Fibroblast of pulmonary artery (primary cell): Measurements from ENCODE around the gene KIF25.

ENCODE experiments used
- DNase-seq: peaks from one replicate; pipeline ENCODE4 v3.0.0-alpha.2; 2010; ENCODE audit warnings: low read depth
- H3K4me3 ChIP-seq: replicated peaks from 2 replicates; pipeline ENCODE4 v1.5.1; 2011; ENCODE audit warnings: low read depth, mild to moderate bottlenecking, control low read depth, low read length, moderate library complexity
- TF ChIP-seq, protein P1 (sequence below): IDR thresholded peaks from 2 replicates; pipeline ENCODE4 v1.5.1; 2011; ENCODE audit warnings: mild to moderate bottlenecking, control low read depth, low read length, inconsistent platforms; ENCODE audit errors: missing control alignments

KIF25 gene

DNA sequence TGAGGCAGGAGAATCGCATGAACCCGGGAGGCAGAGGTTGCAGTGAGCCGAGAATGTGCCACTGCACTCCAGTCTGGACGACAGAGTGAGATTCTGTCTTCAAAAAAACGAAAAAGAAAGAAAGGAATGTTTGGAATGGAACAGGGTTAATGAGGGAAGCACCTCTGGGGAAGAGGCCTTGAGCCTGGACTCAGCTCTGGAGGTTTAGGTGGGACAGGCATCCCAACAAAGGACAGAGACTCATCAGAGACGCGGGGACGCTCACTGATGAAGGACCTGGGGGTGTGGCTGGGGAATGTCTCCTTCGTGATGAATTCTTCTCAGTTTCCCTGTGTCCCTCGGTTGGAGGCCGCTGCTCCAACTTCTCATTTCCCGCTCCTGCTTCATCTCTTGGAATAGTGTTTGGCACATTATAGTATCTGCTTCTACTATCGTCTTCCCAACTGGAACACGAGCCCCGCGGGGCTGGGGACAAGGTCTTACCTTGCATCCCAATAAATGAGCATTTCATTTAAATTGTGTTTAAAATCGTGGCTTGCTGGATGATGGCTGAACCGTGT, 27.6 kb downstream of the KIF25 start:
- TF ChIP-seq, protein P1, sequence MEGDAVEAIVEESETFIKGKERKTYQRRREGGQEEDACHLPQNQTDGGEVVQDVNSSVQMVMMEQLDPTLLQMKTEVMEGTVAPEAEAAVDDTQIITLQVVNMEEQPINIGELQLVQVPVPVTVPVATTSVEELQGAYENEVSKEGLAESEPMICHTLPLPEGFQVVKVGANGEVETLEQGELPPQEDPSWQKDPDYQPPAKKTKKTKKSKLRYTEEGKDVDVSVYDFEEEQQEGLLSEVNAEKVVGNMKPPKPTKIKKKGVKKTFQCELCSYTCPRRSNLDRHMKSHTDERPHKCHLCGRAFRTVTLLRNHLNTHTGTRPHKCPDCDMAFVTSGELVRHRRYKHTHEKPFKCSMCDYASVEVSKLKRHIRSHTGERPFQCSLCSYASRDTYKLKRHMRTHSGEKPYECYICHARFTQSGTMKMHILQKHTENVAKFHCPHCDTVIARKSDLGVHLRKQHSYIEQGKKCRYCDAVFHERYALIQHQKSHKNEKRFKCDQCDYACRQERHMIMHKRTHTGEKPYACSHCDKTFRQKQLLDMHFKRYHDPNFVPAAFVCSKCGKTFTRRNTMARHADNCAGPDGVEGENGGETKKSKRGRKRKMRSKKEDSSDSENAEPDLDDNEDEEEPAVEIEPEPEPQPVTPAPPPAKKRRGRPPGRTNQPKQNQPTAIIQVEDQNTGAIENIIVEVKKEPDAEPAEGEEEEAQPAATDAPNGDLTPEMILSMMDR, result no peak
- no peak overlapping the region for H3K4me3 ChIP-seq
- DNase-seq, result no peak

GRCh38 chr6:168025831-168026710, 28.6 kb downstream of the KIF25 start:
- no peak for DNase-seq
- no peak overlapping the region for H3K4me3 ChIP-seq
- TF ChIP-seq, protein P1, result no peak

- H3K4me3 ChIP-seq, result no peak overlapping the region
Measured at GRCh38 chr6:168026925-168027324, 29.5 kb downstream of the KIF25 start.

GRCh38 chr6:168027521-168027920, 30.1 kb downstream of the KIF25 start:
- H3K4me3 ChIP-seq, result no peak overlapping the region
- TF ChIP-seq, protein P1, result no peak
- no peak for DNase-seq

More at GRCh38 chr6:168026925-168027324, 29.5 kb downstream of the KIF25 start:
- no peak for DNase-seq
- TF ChIP-seq, protein P1, result no peak

DNA sequence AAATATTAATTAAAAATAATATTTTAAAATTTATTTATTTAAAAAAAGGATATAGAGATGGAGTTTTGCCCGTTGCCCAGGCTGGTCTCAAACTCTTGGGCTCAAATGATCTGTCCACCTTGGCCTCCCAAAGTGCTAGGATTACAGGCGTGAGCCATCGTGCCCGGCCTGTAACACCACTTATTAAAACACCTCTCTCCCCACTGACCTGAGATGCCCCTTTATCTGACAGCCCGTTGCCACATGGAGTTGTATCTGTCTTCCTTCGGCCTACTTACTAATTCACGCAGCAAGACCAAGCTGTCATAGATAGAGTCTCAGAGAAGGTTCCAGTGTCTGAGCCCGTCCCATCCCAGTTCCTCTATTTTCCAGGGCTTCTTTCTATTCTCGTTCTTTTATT, 30.7 kb downstream of the KIF25 start:
- H3K4me3 ChIP-seq, result no peak overlapping the region
- TF ChIP-seq, protein P1, result no peak
- DNase-seq, result no peak

DNA sequence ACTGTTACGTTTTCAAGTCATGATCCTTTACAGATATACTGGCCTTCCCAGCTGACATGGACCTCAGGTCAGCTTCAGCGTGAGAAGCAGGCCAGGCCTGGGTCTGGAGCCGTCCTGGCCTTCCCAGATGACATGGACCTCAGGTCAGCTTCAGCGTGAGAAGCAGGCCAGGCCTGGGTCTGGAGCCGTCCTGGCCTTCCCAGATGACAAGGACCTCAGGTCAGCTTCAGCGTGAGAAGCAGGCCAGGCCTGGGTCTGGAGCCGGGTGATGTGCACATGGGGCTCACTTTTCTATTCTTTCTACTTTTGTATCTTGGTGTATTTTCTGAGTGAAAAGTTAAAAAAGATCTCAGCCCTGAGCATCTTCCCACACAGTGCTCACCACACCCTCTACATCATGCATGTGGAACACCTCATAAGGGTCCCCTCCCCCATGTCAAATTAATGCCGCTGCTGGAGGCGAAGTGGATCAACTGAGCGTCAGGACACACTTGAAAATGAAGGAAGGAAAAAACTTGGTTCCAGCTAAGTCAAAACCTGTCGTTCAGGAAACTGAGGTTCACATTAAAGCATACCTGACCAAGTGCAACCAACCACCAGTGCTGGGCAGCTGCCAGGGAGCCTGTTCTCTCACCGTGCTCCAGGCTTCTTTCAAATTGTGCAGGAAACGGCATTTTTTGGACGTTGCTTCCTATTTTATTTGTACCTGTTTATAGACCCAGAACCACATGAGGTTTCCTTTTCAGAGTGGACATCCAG, 32.2 kb downstream of the KIF25 start:
- H3K4me3 ChIP-seq, result no peak overlapping the region
- DNase-seq, result no peak
- TF ChIP-seq, protein P1, result no peak
